Measurements from ENCODE around the gene KRT14.
"Not testable (repeated sequence)": the region's sequence is repeated elsewhere in the genome, so short reads cannot be mapped to it uniquely, and the experiment has no call there.

The KRT14 gene

DNA sequence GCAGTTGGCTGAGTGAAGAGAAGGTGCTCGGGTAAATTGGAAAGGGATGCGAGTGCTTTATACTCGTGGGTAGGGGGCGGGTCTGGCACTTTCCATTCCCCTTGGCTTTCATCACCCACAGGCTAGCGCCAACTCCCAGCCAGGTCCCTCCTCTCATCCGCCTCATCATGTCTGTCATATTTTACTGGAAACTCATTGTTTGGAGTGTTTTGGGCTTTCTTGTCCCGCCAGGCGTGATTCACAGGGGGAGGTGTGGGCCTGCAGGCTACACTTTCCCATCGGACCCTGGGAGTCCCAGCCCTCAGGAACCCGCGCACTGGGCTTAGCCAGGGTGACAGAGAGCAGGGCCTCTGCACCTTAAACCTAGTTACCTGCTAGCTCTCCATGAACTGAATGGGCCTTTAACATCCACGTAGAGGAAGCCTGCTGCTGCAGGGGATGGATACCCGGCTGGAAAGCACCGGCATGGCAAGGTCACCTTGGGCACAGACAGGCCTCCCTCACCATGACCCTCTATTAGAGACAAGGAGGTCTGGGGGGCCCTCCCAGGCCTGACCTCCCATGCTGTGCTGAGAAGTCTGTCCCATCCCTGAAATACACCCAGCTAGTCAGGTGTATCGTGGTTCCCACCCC lies at the start of gene KRT14:
Gene KRT14, minus strand, starts transcription at position 33 of the 633 bp plus-strand sequence. CDS start 61 bp downstream, outside the sequence.
- DNase-seq = no peak

DNA sequence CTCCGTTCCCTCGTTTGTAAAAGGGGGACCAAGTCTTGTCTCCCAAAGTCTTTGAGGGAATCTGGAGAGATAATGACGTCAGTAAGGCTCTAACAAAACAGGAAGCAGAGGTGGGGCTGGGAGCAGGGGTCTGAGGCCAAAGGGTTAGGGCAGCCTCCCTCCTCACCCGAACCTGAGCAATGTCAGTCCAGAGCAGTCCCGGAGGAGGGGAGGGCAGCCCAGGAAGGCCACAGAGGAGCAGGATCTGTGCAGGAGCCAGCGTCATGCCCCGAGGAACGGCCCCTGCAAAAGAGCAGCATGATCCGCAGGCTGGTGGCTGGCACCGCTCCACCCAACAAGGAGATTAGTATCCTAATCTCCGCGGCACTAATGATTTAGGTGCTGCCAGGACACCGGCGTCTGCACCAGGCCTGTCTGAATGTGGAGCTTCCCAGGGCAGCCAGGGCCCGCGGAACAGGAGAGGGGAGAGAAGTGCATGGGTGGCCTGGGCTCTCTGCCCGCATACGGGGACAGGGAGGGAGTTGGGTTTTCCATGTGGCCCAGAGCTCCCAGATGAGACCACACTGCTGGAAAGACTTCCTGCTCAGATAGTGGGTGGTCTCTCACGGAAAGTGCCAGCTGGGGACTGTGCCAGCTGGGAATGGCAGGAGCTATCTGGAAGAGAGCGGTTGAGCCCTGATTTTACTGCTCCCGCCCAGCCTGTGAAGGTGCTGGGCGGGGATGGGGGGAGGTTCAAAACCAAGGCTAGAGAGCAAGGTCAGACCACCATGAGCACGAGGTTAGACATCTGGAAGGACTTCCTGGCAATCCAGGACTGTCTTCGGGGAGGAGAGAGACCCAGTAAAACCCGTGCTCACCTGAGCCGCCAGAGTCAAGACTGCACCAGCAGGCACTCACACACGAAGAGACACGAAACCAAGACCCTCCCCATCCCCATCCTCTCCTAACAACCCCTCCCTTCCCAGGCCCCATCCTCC lies 48.7 kb upstream of the KRT14 start:
- no peak for DNase-seq

DNA sequence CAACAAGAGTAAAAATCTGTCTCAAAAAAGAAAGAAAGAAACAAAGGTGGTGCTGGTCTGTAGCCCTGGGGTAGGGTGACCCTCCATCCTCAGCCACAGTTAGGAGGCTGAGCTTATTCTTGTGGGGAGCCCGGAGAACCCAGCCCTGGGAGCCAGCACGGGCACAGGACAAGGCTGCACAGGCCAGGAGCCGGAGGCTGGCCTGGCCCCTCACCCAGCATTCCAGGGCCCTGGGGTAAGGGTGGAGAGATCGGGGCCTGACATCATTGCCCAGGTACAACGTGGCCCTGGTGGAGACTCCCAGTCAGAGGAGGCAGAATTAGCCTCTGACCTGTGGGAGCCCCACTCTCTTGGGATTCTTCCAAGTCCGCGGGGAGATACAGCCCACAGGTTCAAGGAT lies 47.9 kb upstream of the KRT14 start:
- no peak for DNase-seq

DNA sequence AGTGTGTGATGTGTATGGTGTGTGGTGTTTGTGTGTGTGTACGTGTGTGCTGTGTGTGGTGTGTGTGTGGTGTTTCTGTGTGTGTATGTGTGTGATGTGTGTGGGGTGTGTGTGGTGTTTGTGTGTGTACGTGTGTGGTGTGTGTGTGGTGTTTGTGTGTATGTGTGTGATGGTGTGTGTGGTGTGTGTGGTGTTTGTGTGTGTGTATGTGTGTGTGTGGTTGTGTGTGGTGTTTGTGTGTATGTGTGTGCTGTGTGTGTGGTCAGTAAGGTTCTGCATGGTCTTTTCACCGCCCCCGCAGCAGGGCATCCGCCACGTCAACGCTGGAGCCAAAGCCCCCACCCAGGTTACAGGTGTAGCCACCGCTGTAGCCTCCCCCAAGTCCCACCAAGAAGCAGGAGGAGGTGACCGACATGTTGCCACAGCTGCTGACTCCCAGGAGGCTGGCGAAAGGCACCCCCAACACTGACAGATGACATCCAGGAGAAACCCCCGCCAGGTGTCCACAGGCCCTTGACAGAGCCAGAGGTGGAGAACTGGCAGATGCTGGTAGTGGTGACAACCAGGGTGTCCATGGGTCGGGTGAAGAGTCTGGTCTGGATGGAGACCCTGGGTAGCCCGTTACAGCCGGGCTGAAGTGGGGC lies 47.0 kb upstream of the KRT14 start:
- DNase-seq = no peak

DNA sequence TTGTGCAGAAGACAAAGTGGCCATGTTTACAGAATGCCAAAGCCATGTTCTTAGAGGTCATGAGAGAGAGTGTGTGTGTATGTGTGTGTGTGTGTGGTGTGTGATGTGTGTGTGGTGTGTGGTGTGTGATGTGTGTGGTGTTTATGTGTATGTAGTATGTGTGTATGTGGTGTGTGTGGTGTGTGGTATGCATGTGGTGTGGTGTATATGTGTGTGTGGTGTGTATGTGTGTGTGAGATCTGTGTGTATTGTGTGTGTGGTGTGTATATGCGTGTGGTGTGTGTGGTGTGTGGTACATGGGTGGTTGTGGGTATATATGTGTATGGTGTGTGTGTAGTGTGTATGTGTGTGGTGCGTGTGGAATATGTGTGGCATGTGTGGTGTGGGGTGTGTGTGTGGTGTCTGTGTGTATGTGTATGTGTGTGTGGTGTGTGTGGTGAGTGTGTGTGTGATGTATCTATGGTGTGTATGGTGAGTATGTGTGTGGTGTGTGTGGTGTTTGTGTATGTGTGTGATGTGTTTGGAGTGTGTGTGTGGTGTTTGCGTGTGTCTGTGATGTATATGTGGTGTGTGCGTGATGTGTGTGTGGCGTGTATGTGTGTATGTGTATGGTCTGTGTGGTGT lies 45.9 kb upstream of the KRT14 start:
- no peak for DNase-seq

DNA sequence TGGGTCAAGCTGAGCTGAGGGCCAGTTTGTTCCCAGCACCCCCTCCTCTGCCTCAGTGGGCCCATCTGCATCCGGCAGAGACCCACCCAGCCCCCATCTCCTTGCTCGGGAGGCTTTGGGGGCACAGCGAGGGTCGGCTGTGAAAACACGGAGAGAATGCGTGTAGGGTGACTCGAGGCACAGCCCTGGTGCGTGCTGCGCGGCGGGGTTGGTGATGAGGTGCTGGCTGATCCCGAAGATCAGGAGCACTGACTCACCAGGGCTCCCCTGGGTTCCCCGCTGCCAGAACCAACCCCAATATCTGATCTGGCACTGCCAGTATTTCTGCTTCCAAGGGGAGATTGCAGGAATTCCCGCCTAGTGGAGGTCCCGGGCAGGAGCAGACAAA lies 45.2 kb upstream of the KRT14 start:
- DNase-seq = no peak

DNA sequence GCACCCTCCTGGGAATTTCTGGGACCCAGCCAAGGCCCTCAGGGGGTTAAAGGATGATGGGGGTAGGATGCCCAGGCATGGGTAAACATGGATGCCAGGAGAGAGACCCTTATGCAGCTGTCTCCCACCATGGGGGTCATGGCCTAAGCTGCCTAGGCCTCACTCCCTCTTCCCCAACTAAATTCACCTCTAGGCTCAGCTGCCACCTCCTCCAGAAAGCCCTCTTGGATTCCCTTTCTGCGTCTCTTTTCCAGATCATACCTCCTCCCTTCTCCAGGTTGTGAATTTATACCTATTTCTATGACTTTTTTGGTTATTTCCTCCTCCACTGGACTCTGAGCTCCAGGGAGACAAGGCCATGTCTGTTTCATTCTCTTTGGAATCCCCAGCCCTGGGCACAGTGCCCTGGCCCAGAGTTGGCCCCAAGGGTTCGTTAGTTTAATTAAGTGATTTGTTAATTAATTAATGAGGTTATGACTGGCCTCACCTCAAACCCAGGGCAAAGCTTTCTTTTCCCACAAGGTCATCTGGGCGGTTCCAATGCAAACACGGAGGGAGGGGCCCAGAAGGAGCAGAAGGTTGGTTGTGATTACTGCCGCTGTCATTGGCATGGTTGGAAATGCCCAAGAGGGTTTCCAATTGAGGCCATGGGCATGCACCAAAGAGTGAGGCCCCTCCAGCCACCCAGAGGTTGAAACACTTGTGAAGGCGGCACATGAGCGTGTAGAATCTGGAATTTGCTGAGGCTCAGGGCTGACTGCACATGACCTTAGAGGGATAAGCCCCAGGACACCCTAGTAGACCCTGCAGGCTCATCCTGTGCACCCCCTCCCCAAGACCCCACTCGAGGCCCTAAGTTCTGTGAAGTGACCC lies 44.6 kb upstream of the KRT14 start:
- DNase-seq = no peak

DNA sequence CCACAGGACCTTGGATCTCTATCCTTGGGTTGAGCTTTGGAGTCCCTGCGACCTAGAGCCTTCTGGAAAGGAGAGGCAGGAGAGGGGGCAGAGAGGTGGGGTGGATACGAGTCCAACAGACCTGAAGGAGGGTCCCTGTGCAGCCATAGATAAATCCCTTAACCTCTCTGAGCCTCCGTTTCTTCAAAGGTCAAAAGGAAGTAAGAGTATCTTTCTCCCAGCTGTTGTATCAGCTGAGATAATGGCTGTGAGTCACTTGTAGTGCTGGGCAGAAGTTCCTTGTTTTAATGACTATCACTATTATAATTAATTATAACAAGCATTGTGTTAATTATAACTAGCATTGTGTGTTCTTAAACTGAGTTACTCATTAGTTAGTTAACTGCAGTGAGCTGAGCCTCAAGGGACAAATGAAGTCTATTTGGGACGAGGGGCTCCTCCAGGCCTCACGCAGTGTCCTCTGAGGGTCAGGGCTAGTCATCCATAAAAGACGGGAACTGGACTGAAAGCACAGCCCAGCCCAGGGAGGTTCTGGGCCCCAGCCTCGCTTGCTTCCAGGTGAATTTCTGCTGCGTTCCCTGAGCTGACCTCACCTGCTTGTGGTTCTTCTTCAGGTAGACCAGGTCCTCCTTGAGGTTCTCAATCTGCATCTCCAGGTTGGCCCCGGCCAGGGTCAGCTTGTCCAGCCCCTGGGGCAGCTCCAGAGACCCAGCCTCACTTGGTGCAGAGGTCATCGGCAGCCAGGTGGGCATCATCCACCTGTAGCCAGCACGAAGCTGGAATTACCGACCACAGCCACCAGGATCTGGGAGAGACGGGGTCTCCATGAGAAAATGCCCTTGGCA lies 43.4 kb upstream of the KRT14 start:
- no peak for DNase-seq

DNA sequence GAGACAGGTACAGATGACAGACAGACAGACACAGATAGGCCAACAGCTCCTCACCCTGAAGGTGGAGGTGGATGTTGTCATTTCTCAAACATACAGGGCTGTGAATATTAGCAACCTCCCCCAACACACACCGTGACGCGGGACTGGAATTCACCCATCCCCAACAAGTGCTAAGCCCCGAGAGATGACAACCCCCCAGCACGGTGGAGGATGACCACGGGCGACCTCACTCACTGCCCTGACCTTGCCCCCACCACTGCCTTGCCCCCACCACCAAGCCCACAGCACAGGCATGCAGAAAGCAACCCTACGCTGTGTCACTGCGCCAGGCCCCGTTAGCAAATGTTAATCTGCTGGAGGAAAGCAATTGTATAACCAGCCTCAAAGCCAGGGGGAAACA lies 42.6 kb upstream of the KRT14 start:
- no peak for DNase-seq

DNA sequence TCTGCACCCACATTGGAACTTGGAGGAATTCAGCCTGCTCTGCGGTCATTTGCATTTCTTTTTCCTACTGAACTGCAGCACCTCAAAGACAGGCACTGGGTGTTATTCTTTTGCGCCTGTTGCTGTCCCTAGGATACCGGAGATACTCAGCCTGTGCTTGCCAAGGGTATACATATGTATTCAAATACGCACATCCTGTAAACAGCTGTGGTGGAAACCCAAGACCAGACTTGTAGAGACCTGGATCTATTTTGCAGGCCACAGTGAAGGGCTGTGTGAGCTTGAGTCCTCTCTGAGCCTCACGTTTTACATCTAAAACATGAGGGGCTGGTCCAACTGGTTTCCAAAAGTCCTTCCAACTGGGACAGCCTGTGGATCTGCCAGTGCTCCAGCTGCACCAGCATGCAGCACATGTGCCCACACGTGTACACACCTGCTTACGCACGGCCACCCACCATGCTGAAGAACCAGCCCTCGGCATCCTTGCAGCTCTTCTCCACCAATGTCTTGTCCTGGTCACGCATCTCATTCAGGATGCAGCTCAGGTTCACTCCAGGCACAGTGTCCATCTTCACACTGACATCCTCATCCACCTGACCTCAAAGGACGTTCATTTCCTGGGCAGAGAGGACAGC lies 42.0 kb upstream of the KRT14 start:
- not testable (repeated sequence) for DNase-seq

DNA sequence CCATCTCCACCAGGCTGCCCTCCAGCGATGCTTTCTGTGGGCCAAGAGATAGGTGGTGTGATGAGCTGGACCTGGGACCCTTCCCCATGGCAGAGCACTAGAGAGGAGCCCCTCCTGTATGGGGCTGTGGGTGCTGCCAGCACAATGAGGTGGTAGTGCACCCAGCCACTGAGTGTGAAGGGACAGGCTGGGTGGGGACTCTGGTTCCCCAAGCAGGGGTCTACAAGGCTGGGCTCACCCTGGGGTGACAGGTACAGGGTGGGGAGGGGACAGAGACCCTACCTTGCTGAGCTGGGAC lies 41.3 kb upstream of the KRT14 start:
- DNase-seq = not testable (repeated sequence)

DNA sequence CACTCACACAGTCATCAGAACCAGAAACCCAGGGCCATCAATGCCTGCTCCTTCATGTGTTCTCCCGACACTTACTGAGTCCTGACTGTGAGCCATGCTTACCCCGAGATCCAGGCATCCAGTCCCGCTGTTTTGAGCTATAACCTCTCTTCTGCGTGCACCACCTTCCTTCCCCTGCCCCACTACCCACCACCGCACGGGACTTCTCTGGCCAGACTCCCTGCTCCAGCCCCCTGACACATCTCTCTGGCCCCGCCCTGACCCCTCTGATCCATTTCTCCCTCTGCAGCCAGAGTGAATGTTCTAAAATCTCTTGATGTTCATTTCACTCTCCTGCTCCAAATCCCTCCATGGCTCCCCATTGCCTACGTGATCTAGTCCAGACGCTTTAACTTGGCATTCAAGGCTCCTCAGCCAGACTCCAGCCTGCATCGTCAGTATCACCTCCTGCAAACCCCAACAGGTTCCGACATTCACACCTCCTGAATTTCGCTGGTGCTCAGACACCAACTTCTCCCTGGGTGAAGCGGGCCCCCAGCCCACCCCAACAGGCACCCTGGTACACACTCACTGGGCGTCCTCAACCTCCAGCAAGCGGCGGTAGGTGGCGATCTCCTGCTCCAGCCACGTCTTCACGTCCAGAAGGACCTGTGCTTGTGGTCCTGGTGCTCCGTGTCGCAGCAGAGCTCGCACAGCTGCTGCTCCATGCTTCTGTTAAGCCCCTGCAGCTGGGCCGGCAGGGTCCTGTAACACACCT lies 40.8 kb upstream of the KRT14 start:
- DNase-seq = no peak

DNA sequence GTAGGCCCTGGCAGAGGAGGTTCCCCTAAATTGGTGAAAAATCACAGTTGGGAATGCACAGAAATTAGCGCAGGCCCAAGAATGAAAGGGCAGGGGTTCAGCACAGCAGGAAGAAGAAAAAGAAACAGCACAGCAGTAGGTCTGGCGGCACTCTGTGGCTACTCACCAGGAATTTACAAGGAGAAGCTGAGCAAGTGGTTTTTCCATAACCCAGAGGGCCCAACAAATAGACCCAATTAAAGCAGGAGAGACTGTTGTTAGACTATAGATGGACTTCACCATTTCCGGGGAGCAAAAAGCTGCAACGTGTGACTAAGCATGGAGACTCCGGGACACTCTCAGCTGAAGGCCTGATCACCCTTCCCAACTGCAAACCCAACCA lies 40.2 kb upstream of the KRT14 start:
- DNase-seq = not testable (repeated sequence)

DNA sequence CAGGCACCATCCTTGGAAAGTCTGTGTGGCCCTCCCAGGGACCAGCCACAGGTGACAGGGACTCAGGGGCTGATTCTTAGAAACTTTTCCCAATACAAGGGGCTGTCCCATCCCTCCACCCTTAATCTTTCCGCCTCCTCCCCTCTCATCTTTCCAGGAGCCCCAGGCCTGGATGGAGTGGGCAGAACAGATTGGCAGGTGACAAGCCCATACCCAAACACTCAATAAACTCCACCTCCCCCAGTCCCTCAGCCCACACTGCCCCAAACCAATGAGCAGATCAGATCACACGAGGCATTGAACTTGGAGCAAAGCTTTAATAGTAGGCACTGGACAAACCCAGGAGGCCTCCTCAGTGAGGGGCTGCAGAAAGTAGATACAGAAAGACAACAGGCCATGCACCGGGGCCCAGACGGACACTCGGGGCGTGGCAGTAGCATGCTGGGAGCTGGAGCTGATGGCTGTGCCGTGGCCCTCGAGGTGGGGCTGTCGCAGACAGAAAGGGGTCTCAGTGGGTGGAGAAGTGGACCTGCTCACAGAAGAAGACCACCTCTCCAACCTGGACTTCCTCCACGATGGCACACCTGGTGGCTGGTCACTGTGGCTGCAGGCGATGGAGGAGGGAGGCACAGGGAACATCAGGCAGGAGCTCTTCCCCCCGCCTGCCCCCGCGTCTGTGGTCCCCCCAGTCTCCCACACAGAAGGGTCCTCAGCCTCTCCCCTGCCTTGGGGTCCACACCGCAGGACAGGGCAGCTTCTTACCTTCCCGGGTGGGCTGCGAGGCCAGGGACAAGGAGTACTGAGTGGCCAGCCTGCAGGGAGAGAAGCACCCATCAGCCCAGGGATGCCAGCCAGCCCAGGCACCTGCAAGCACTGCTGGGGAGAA lies 39.6 kb upstream of the KRT14 start:
- not testable (repeated sequence) for DNase-seq

DNA sequence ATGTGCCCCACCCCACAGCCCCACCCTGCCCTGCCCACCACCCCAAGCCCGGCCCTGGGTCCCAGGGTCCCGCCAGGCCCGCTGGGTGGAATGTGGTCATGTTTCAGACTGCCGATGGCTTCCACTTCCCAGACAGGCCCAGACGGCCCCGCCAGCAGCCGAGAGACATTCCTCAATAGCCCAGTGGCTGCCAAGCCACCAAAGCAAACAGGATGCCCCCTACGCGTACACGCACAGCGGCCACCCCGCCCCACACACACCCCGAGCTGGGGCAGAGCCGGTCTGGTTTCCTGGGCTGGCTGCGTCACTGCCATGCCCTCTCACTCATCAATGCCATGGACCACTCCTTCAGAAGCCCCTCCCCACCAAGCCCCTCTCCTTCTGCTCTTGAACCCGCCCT lies 38.9 kb upstream of the KRT14 start:
- no peak for DNase-seq

DNA sequence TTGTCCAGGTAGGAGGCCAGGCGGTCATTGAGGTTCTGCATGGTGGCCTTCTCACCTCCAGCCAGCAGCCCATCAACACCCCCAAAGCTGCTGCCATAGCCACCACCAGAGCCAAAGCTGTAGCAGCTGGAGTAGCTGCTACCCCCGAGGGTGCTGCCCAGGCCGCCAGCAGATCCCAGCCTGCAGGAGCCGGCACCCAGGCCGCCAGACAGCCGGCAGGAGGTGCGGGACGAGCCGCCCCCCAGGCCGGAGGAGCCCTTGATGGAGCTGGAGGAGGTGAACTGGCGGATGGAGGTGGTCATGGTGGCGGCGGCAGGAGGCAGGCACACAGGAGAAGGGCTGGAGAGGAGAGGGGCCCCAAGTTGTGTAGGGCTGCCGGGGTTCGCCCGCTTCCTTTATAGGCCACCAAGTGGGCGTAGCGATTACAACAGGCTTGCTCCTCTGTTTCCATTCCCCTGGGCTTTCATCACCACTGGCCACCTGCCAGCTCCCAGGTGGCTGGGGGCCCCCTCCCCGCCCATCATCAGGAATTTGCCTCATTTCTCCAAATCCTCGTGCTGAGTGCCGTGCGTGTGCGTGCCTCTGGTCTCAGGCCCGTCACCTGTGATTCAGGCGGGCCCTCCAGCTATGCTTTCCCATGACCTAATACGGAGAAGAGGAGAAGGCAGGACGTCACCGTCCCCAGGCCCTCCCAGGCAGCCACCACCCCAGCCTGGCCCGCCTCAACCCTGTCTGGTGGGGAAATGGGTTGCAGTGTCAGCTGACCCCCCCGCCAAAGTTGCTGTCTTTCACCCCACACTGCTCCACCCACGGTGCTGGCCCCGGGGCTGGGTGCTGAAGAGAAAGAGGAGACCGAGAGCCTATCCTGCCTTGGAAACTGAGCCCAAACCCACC lies 37.8 kb upstream of the KRT14 start, which contains the start of gene KRT17:
Gene KRT17, minus strand, starts transcription at position 368 of the 894 bp plus-strand sequence. Its CDS starts 66 bp downstream, at position 302.
- DNase-seq = no peak

DNA sequence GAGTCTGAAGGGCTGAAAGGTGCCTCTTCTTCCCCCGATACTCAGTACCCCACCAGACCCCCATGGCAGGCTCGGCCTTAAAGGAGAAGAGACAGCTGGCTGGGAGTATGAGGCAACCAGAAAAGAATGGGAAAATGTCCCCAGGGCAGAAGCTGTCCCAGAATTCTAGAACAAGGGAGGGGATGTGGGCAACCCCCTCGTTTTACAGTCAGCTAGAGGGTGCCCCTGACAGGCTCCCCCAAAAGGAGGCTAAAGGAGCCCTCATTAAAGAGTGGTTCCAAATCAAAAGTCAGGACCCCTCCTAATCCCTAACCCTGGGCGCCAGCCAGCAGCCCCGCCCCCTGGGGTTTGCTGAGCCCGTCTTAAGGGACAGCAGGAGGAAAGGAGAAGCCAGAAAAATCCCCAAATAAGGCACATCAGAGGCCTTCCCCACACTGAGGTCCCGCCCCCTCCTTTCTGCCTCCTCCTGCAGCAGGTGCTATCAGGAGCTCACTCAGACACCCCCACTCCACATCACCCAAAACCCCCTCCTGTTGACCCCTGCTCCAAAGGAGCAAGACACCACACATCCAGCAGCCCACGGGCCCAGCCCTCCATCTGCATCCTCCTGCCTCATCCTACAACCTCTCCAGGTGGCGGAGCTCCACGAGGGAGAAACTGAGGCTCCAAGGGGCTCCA lies 36.6 kb upstream of the KRT14 start:
- DNase-seq = not testable (repeated sequence)

Data from activated CD4-positive, alpha-beta T cell treated with anti-CD3 and anti-CD28 coated beads, Interleukin-2, amount 50 U/mL, for 4 hours (primary cell).